Stimulated activated naive CD4-positive, alpha-beta T cell treated with Interleukin-2 at 50 U/mL for 16 hours (primary cell): ENCODE results near the gene EID3.
"Not testable (repeated sequence)": the region's sequence is repeated elsewhere in the genome, so short reads cannot be mapped to it uniquely, and the experiment has no call there.

ENCODE experiments used
- DNase-seq: peaks from one replicate; lab custom pipeline; 2025; lab: John Stamatoyannopoulos, UW

EID3 gene

GRCh38 chr12:104313568-104314241 lies 10.2 kb downstream of the EID3 start:
- no peak for DNase-seq

- DNase-seq = no peak
Measured at GRCh38 chr12:104314242-104314614, 10.7 kb downstream of the EID3 start.

GRCh38 chr12:104315326-104316224 lies 12.0 kb downstream of the EID3 start:
- no peak for DNase-seq

- DNase-seq = no peak
Measured at GRCh38 chr12:104316936-104317335, 13.4 kb downstream of the EID3 start.

GRCh38 chr12:104317538-104318210 lies 14.1 kb downstream of the EID3 start:
- DNase-seq = no peak

- no peak for DNase-seq
Measured at GRCh38 chr12:104319028-104319427, 15.5 kb downstream of the EID3 start.

DNA sequence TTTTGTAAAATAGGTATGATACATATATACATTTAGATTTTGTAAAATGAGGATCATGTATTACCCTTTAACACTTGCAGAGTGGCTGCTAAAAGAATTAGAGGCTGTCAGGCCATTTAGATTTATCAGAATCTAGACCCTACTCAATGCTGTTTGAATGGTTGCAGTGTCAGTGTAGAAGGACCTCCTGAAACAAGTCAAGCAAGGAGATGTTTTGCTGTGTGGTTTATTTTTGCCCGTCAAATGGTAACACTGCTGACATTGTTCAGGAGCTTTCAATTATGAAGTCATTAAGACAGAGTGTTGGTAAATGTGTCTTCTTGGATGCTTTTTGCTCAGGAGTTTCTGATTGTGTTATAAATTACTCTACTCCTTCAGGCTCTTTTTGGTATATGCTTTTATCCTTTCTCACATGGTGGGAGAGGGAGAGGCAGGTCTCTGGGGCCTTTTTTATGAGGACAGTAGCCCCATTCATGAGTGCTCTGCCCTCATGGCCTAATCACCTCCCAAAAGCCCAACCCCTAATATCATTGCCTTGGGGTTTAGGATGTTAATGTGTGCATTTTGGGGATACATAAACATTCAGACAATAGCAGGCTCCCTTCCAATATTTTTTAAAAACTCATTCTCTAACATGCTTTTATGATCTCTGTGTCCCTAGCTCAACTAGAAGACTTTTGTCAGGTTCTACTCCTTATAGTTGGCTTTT lies 16.5 kb downstream of the EID3 start:
- DNase-seq = no peak

GRCh38 chr12:104320627-104321024 lies 17.1 kb downstream of the EID3 start:
- DNase-seq = no peak

DNA sequence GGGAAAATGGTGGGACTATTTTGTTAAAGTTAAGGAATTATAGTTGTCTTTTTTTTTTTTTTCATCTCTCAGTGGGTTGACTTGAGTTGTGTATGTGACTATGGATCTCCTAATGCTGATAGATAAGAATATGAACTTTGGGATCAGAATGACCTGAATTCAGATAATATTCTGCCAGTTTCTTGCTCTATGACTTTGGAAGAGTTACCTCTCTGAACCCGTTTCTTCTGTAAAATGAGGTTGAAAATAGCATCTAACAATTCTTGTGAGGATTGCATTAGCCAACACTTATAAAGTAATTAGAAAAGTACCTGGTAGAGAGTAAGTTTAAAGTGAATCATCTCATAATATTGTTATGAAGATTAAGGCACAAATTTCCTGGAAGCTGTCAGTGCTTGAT lies 18.4 kb downstream of the EID3 start:
- no peak for DNase-seq

DNA sequence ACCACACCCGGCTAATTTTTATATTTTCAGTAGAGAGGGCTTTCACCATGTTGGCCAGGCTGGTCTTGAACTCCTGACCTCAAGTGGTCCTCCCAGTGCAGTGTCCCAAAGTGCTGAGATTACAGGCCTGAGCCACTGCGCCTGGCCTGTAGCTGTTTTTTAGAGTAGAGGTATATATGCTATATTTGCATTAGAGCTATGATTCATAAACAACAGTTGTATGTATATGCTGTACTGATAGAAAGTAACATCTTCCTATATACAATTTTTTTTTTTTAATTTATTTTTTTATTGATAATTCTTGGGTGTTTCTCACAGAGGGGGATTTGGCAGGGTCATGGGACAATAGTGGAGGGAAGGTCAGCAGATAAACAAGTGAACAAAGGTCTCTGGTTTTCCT lies 19.0 kb downstream of the EID3 start:
- DNase-seq = not testable (repeated sequence)

DNA sequence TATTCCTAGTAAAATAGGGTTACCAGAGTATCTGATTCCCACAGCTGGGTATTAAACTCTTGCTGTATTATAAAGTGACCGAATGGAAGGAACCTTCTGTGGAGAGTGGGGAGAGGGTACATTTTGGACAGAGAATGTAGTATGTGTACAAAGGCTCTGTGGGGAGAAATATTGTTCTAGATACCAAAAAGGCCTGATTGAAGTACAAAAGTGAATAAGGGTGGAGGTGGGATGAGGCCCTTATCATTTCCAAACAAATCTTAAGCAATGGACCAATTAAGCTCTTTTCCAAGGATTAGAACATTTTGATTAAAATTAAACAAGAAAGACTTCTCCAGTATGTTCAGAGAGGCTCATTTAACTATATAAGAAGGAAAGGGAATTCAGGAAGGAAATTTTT lies 20.4 kb downstream of the EID3 start:
- DNase-seq = no peak

GRCh38 chr12:104328278-104328677 lies 24.7 kb downstream of the EID3 start:
- DNase-seq = not testable (repeated sequence)

- DNase-seq = no peak
Measured at GRCh38 chr12:104328790-104329189, 25.3 kb downstream of the EID3 start.

DNA sequence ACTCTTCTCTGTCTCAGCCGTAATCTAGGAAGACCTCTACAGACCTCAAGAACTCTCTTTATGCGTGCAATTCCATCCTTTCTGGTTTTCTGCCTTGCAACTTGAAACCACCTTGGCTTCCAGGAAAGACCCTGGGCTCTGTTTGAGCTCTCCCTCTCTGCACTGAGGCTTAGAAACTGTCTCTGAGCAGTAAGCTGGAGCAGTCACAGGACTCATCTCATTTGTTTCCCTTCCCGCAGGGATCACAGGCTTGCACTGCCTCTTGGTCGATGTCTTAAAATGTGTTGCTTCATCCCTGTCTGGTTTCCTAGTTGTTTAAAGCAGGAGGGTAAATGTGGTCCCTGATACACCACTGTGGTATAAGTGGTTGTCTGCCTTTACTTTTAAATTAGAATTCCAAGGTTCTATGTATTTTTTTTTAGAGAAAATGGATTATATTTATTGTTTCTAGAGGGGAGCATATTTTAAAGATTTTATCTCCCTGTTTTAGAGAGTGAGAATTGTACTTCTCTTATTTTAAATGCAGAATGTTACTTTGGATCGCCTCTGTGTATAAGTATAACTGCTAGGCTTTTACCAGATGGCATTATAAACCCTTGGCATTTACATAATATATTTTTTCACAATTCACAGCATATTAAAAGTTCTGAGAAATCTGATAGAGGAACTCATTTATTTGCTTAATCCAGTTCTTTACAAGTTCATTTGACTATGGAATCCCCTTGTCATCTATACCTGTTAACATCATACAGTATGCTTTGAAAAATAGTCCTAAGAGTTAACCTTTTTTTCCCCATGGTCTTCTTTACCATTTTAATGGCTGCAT lies 26.4 kb downstream of the EID3 start:
- no peak for DNase-seq

- no peak for DNase-seq
Measured at GRCh38 chr12:104331376-104331775, 27.8 kb downstream of the EID3 start.

DNA sequence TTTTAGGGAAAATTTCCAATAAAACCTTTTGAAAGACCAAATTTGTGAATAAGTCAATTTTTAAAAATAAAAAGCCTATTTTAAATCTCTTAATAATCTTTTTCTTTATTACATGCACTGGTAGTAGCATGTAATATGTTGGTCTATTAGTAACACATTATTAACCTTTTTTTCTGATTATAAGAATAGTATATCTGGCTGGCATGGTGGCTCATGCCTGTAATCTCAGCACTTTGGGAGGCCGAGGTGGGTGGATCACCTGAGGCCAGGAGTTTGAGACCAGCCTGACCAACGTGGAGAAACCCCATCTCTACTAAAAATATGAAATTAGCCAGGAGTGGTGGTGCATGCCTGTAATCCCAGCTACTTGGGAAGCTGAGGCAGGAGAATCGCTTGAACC lies 28.7 kb downstream of the EID3 start:
- not testable (repeated sequence) for DNase-seq

DNA sequence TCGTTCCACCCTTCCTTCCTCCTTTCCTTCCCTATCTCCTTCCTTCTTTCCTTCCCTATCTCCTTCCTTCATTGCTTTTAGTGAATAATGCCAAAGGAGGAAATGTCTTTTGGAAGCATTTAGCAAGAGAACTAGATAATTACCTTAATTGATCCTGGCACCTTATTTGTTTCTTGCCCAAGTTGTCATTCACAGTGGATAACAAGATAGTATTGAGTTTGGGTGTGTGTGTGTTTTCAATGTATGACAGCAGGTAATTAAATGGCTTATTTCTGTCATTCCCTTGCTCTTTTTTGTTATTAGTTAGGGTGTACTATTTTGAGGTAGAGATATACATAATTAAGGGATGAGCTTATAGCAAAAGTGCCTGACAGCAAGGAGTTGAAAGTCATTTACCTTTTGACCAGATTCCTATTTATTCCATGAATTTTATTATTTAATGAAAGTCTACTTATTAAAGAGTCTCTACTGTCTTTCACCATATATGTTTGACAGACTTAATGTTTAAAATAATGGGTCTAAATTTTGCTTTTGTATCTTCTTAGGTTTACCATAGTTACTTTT lies 30.2 kb downstream of the EID3 start:
- DNase-seq = no peak

GRCh38 chr12:104334581-104334980 lies 31.0 kb downstream of the EID3 start:
- DNase-seq = no peak

DNA sequence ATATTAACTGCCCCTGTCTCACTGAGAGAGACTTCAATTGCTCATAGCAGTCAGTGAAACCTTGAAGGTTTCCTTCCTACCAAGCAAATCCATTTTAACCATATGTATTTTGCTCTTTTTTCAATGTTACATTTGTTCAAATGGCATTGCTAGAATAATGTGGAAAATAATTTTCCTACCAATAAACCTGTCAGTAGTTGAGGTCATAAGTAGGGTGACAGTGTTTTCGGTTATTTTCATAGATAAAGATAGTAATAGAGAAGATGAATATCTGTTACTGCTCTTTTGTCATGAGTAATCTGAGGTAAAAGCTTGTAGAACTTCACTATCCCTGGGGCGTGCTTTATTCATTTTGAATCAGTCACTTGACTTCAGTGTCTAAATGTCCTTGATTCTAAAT lies 32.6 kb downstream of the EID3 start:
- no peak for DNase-seq

DNA sequence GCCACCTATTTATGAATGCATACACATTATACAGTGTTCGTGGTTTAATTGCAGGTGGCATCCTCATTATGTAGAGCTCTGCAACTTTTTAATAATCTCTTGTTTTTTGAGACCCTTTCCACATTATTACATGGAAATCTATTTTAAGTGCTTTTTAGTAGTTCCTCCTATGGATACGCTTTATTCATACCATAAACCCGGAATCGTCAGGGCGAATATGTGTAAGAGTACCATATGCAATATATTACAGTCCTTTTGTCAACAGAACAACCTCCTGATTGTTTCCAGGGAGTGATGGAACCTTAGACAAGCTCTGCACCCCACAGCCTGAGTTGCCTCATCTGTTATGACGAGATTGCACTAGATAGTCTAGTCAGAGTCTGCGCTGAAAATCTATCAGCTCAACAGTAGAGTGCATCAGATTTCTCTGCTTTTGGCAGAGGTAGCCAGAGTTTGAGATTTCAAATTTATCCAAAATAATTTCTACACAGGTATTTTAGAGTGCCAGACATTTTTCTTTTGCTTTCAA lies 33.6 kb downstream of the EID3 start:
- DNase-seq = no peak

GRCh38 chr12:104339663-104340062 lies 36.1 kb downstream of the EID3 start:
- no peak for DNase-seq
